Chondrocyte (in vitro differentiated cells): ENCODE measurements around the gene CCDC86. TPM values are rescaled to one million over a fixed set of nuclear protein-coding genes. Genes with fewer than 3 reads are reported as not detected.

Source experiments
- DNase-seq: peaks from one replicate; pipeline ENCODE4 v3.0.0; 2021; ENCODE audit warnings: mixed read lengths, low spot score
- H3K27ac Mint-ChIP-seq: one replicate; pipeline ENCODE4 v1.8.0; 2021; ENCODE audit warnings: mild to moderate bottlenecking, moderate library complexity, mixed read lengths; ENCODE audit not compliant: unreplicated experiment
- H3K27me3 Mint-ChIP-seq: 2 replicates; pipeline ENCODE4 v1.8.0; 2021; ENCODE audit warnings: low read depth, mixed read lengths
- H3K36me3 Mint-ChIP-seq: 2 replicates; pipeline ENCODE4 v1.8.0; 2021; ENCODE audit warnings: low read depth, mixed read lengths
- H3K4me1 Mint-ChIP-seq: 2 replicates; pipeline ENCODE4 v1.8.0; 2021; ENCODE audit warnings: low read depth, mild to moderate bottlenecking, mixed read lengths
- H3K4me3 Mint-ChIP-seq: one replicate; pipeline ENCODE4 v1.8.0; 2021; ENCODE audit warnings: mild to moderate bottlenecking, moderate library complexity, mixed read lengths; ENCODE audit not compliant: unreplicated experiment
- H3K9me3 Mint-ChIP-seq: 2 replicates; pipeline ENCODE4 v1.8.0; 2021; ENCODE audit warnings: low read depth, mixed read lengths
- total RNA-seq: library from RNA; stranded (reverse); gene quantifications from 3 replicates; pipeline ENCODE4 v1.2.1, GENCODE V29; 2021
- TF ChIP-seq, protein P1 (sequence below): fragments of 200-600 bp; sonication (generic); IDR thresholded peaks from 2 replicates; pipeline ENCODE4 v1.5.0; 2021; ENCODE audit warnings: antibody characterized with exemption, mild to moderate bottlenecking, moderate library complexity

Gene CCDC86
- total RNA-seq, 1 donor from 2014 or later = 18.6 TPM

GRCh38 chr11:60890696-60891095, 48.8 kb downstream of the CCDC86 start:
- Mint-ChIP-seq H3K27ac (no peak overlapping the region), H3K4me3 (no peak overlapping the region), H3K4me1 (no peaks in the 10 kb centered on the region), H3K9me3 (no peaks in the 10 kb centered on the region), H3K27me3 (no peaks in the 10 kb centered on the region), H3K36me3 (peaks cover 13% of the 10 kb centered on the region)
- TF ChIP-seq, protein P1, sequence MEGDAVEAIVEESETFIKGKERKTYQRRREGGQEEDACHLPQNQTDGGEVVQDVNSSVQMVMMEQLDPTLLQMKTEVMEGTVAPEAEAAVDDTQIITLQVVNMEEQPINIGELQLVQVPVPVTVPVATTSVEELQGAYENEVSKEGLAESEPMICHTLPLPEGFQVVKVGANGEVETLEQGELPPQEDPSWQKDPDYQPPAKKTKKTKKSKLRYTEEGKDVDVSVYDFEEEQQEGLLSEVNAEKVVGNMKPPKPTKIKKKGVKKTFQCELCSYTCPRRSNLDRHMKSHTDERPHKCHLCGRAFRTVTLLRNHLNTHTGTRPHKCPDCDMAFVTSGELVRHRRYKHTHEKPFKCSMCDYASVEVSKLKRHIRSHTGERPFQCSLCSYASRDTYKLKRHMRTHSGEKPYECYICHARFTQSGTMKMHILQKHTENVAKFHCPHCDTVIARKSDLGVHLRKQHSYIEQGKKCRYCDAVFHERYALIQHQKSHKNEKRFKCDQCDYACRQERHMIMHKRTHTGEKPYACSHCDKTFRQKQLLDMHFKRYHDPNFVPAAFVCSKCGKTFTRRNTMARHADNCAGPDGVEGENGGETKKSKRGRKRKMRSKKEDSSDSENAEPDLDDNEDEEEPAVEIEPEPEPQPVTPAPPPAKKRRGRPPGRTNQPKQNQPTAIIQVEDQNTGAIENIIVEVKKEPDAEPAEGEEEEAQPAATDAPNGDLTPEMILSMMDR = no peak
- no peak for DNase-seq

DNA sequence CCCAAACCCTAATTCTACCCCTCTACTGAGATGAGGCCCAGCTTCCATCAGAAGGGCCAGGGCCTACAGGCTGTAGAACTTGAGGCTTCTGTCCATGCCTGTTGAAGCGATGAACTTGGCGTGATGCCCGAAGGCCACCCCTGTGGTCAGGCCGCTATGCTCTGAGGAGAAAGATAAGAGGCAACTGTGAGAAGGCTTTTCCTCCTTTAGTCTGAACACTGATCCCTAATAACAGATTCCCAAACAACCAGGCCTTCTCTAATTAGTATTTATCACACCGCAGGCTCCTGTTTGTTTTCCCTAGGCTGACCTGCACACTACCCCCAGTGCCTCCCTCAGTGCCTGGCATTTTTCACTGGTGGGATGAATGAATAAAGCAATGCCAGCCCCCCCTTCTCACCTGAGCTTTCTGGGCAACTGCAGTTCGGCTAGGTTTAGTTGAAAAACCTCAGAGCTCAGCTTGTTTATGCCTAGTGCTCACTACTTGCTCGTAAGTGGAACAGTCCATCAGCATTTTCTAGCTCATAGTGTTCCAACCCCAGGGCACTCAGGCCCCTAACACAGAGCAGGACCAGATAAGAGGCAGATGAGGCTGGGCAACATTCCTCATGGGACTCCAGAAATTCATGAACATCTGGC, 49.3 kb downstream of the CCDC86 start:
- Mint-ChIP-seq H3K4me3 (no peak overlapping the region), H3K27me3 (no peaks in the 10 kb centered on the region), H3K9me3 (no peaks in the 10 kb centered on the region), H3K36me3 (peaks cover 17% of the 10 kb centered on the region), H3K27ac (no peak overlapping the region), H3K4me1 (no peaks in the 10 kb centered on the region)
- no peak for DNase-seq
- TF ChIP-seq, protein P1 = no peak

DNA sequence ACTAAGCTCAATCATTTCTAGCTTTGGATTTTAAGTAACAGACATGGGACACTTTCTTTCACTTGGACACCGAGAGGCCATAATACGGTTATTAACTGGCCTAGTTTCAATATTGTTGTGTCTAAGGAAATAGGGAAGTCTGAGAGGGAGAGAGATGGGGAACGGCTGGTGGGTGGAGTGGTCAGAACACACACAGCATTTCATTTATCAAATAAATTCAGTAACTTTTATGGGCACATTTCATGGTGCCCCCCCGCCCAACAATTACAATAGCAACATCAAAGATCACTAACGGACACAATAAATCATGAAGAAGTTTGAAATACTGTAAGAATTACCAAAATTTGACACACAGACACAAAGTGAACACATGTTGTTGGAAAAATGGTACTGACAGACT, 53.8 kb downstream of the CCDC86 start:
- no peak overlapping the region for H3K4me3 Mint-ChIP-seq
- no peaks in the 10 kb centered on the region for H3K27me3 Mint-ChIP-seq
- no peak for DNase-seq
- no peak overlapping the region for H3K27ac Mint-ChIP-seq
- no peaks in the 10 kb centered on the region for H3K4me1 Mint-ChIP-seq
- TF ChIP-seq, protein P1 = no peak
- no peaks in the 10 kb centered on the region for H3K9me3 Mint-ChIP-seq
- H3K36me3 Mint-ChIP-seq = peaks cover 30% of the 10 kb centered on the region

DNA sequence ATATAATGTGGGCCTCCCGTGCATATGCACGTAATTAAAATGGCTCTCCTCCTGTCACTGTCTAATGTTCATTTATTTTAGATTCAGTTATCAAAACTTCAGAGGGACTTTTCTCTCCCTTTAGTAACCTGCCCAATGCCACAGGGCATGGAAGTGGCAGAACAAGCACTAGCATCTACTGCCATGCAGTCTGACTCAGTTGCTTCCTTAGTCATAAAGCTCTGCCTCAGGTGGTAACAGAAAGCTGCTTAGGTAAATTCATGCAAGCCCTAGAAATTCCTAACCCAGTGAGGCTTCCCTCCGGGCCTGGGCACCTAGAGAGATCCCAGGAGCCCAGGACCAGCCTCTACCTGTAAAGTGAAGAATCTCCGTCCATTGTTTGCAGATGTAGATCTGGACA, 55.6 kb downstream of the CCDC86 start:
- TF ChIP-seq, protein P1 = no peak
- Mint-ChIP-seq H3K9me3 (no peaks in the 10 kb centered on the region), H3K4me1 (no peaks in the 10 kb centered on the region), H3K27me3 (no peaks in the 10 kb centered on the region), H3K4me3 (no peak overlapping the region), H3K27ac (no peak overlapping the region), H3K36me3 (peaks cover 36% of the 10 kb centered on the region)
- no peak for DNase-seq

DNA sequence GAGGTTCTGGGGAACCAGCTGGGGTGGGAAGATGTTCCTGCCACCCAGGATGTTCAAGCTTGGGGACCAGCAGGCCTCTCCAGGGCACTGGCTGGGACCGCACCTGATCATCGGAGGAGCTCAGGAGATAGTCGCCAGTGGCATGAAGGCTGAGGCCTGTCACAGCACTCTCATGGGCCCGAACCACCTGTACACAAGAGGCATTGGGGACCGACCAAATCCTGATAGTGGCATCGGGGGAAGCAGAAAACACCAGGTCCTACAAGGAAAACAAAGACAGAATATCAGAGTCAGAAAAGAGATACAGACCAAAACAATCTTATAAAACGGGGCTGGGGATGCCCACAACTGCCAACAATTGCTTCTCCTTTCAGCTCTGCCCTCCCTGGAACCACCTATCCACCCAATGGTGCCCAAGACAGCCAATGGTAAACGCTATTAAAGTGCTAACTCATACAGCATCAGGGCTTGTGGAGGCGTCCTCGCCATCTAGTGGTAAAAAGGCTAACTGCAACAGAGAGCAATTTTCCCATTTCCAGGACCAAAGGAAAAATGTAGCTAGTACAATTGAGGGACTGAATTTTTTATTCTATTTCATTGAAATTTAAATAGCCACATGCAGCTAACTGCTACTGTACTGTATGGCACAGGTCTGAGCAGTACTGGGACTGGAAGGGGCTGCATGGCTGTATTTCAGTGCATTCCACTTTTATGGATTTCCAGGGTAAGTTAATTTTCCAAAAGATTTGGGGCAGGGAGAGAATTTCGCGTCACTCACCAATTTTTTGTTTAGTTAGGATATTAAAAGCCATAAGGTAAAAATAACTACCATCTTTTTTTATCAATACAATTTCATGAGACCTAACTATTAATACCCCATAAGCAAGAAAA, 57.4 kb downstream of the CCDC86 start:
- Mint-ChIP-seq H3K27me3 (no peaks in the 10 kb centered on the region), H3K9me3 (no peaks in the 10 kb centered on the region), H3K36me3 (peaks cover 35% of the 10 kb centered on the region), H3K27ac (peak overlapping the region; percentile 49), H3K4me3 (no peak overlapping the region), H3K4me1 (peaks cover 4% of the 10 kb centered on the region)
- TF ChIP-seq, protein P1 = peak; percentile 94
- no peak for DNase-seq
